ENCODE results near the gene FAM32A. TPM values are rescaled to one million over a fixed set of nuclear protein-coding genes. Genes with fewer than 3 reads are reported as not detected.

The FAM32A gene
- polyA plus RNA-seq, 1 of the 3 experiments (the other 2 are of a cell fraction), result 156 TPM

DNA sequence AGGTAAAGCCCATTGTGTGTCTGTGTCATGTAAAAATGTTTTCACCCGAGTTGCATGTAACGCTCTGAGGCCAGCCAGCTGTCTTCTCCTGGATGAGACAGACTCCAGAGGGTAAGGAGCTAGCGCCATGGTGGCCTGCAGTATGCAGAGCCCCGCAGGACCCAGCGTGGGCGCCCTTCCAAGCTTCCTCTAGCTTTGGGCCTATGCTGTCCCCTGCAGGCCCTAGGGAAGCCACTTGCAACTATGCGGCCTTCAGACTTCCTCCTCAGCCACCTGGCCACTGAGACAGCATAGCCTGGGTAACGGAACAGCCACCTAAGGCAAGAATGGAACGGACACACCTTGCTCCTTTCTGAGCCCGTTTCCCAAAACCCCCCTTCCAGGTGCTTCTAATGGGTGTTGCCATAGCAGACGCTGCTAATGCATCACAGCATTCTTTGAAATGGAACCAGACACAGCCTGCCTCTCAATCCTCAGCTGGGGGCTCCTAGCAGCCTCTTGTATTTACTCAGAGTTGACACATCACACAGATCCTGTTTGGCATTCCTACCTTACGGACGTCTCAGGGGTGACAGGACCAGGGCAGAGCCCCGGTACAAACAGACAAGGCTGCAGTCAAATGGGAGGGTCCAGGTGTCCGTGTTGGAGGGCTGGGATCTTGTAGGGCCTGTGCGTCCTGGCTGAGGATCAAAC lies 6.2 kb downstream of the FAM32A start:
- H3K36me3 ChIP-seq (replicated peaks in 1 of 2; ENCODE audit: control insufficient read depth in 1 of 2, insufficient read depth in 2 of 2, low read length in 1 of 2), result peaks cover 32 to 37% of the 10 kb centered on the region in 2 experiments

DNA sequence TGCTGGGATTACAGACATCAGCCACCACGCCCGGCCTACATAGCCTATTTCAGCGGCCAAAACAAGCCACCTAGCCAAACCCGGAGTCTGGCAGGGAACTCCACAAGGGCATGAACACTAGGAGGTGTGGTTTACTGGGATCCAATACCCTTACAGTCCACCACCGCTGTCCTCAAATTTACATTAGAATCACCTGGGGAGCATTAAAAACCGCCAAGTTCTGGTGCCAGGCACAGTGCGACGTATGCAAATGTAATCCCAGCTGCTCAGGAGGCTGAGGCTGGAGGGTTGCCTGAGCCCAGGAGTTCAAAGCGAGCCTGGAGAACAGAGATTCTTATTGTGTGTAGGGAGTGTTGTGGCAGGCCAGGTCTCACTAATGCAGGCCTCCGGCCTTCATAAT lies 8.3 kb downstream of the FAM32A start:
- Histone ChIP-seq H3K36me3 (replicated peaks in 1 of 2; ENCODE audit: control insufficient read depth in 1 of 2, insufficient read depth in 2 of 2, low read length in 1 of 2) (peaks cover 28 to 33% of the 10 kb centered on the region in 2 experiments), H4K20me1 (ENCODE audit: insufficient read depth) (no peaks in the 10 kb centered on the region), H3K9me3 (no peaks in the 10 kb centered on the region), H3K79me2 (ENCODE audit: insufficient read depth) (peaks cover 20% of the 10 kb centered on the region), H3K4me1 (ENCODE audit: control insufficient read depth in 1 of 2, insufficient read depth in 2 of 2, low read depth in 1 of 2, low read length in 1 of 2) (peaks cover 2 to 8% of the 10 kb centered on the region in 2 experiments; a peak in 3 of 4 replicates), H3K27ac (ENCODE audit: low read depth in 2 of 2, low read length in 1 of 2) (no peak overlapping the region), H3K9ac (no peak overlapping the region), H3K9me2 (no peaks in the 10 kb centered on the region), H3F3A (replicated peaks; ENCODE audit: insufficient read depth) (peaks cover 16% of the 10 kb centered on the region), H3K4me2 (no peak overlapping the region), H3K27me3 (ENCODE audit: insufficient read depth) (no peaks in the 10 kb centered on the region), H3K4me3 (ENCODE audit: low read depth in 2 of 2, low read length in 1 of 2) (no peak overlapping the region), H2AFZ (ENCODE audit: low read depth) (no peak overlapping the region)
- DNase-seq, result no peak
- TF ChIP-seq RCOR1 (IDR thresholded peaks at IDR 0.05; ENCODE audit: low read length) (no peak), GATA2 (CRISPR knock-in tag; IDR thresholded peaks at IDR 0.05) (no peak), POLR2AphosphoS5 (IDR thresholded peaks at IDR 0.05; ENCODE audit: low read depth, low read length) (no peak), YY1 (IDR thresholded peaks at IDR 0.05; ENCODE audit: low read depth) (no peak), MEF2A (IDR thresholded peaks at IDR 0.05; ENCODE audit: borderline replicate concordance, low read depth) (no peak), RXRA (IDR thresholded peaks at IDR 0.05; ENCODE audit: borderline replicate concordance, low read depth) (no peak), SMC3 (IDR thresholded peaks at IDR 0.05; ENCODE audit: low read depth, low read length) (no peak), JUND (IDR thresholded peaks at IDR 0.05) (no peak), EZH2phosphoT487 (IDR thresholded peaks at IDR 0.05; ENCODE audit: borderline replicate concordance, low read depth) (no peak), TAF1 (IDR thresholded peaks at IDR 0.05; ENCODE audit: borderline replicate concordance, low read depth, low read length) (no peak)
- TF ChIP-seq, protein P1, sequence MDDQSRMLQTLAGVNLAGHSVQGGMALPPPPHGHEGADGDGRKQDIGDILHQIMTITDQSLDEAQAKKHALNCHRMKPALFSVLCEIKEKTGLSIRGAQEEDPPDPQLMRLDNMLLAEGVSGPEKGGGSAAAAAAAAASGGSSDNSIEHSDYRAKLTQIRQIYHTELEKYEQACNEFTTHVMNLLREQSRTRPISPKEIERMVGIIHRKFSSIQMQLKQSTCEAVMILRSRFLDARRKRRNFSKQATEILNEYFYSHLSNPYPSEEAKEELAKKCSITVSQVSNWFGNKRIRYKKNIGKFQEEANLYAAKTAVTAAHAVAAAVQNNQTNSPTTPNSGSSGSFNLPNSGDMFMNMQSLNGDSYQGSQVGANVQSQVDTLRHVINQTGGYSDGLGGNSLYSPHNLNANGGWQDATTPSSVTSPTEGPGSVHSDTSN (IDR thresholded peaks at IDR 0.05), result no peak
- TF ChIP-seq, protein P2, sequence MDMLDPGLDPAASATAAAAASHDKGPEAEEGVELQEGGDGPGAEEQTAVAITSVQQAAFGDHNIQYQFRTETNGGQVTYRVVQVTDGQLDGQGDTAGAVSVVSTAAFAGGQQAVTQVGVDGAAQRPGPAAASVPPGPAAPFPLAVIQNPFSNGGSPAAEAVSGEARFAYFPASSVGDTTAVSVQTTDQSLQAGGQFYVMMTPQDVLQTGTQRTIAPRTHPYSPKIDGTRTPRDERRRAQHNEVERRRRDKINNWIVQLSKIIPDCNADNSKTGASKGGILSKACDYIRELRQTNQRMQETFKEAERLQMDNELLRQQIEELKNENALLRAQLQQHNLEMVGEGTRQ (IDR thresholded peaks at IDR 0.05; ENCODE audit: borderline replicate concordance, low read depth, low read length), result no peak
- TF ChIP-seq, protein P3, sequence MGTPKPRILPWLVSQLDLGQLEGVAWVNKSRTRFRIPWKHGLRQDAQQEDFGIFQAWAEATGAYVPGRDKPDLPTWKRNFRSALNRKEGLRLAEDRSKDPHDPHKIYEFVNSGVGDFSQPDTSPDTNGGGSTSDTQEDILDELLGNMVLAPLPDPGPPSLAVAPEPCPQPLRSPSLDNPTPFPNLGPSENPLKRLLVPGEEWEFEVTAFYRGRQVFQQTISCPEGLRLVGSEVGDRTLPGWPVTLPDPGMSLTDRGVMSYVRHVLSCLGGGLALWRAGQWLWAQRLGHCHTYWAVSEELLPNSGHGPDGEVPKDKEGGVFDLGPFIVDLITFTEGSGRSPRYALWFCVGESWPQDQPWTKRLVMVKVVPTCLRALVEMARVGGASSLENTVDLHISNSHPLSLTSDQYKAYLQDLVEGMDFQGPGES (IDR thresholded peaks at IDR 0.05; ENCODE audit: low read depth, low read length), result no peak
- POLR2A ChIA-PET, result interaction anchor here (1.0 kb wide), 1 partner anchor 8 kb away, joined by 3 read pairs; no protein-coding TSS in a partner anchor
- 95% methylated on average over 9 of the region's 10 CpGs for WGBS (ENCODE audit: low lambda C conversion rate)
- CTCF ChIA-PET, result interaction anchor here (2.3 kb wide), 1 partner anchor 8 kb away, joined by 9 read pairs; the partner anchor contains the start of gene FAM32A

More for the DNA sequence above, 6.2 kb downstream of the FAM32A start:
- CTCF ChIA-PET, result no interaction called here
- H3K9ac ChIP-seq, result no peak overlapping the region
- peaks cover 5% of the 10 kb centered on the region for H3F3A ChIP-seq (replicated peaks; ENCODE audit: insufficient read depth)
- no peak overlapping the region for H3K27ac ChIP-seq (ENCODE audit: low read depth in 2 of 2, low read length in 1 of 2)
- H3K4me1 ChIP-seq (ENCODE audit: control insufficient read depth in 1 of 2, insufficient read depth in 2 of 2, low read depth in 1 of 2, low read length in 1 of 2), result peaks cover under 1 to 6% of the 10 kb centered on the region in 2 experiments; a peak in 2 of 4 replicates
- H4K20me1 ChIP-seq (ENCODE audit: insufficient read depth), result 0 out of 2 replicates have a peak, but pooled peaks cover 5% of the 10 kb centered on the region
- H3K27me3 ChIP-seq (ENCODE audit: insufficient read depth), result no peaks in the 10 kb centered on the region
- no peak overlapping the region for H2AFZ ChIP-seq (ENCODE audit: low read depth)
- no peaks in the 10 kb centered on the region for H3K9me2 ChIP-seq
- DNase-seq, result no peak
- no peaks in the 10 kb centered on the region for H3K9me3 ChIP-seq
- no peak overlapping the region for H3K4me3 ChIP-seq (ENCODE audit: low read depth in 2 of 2, low read length in 1 of 2)
- TF ChIP-seq GABPA (IDR thresholded peaks at IDR 0.05; ENCODE audit: low read depth) (no peak), MEF2A (IDR thresholded peaks at IDR 0.05; ENCODE audit: borderline replicate concordance, low read depth) (no peak), EZH2phosphoT487 (IDR thresholded peaks at IDR 0.05; ENCODE audit: borderline replicate concordance, low read depth) (no peak), YY1 (IDR thresholded peaks at IDR 0.05; ENCODE audit: low read depth) (no peak), FOSL2 (IDR thresholded peaks at IDR 0.05; ENCODE audit: borderline replicate concordance, low read depth) (no peak), RCOR1 (IDR thresholded peaks at IDR 0.05; ENCODE audit: low read length) (no peak)
- TF ChIP-seq, protein P3 (IDR thresholded peaks at IDR 0.05; ENCODE audit: low read depth, low read length), result no peak
- H3K4me2 ChIP-seq, result no peak overlapping the region
- WGBS (ENCODE audit: low lambda C conversion rate), result 83% methylated on average over 13 of the region's 16 CpGs
- POLR2A ChIA-PET, result no interaction called here
- peaks cover 33% of the 10 kb centered on the region for H3K79me2 ChIP-seq (ENCODE audit: insufficient read depth)

Measured in SK-N-SH (cell line).